GM23338 (cell line): Measurements from ENCODE around the gene DCLK1.
A peak's percentile ranks its signal among the peaks of the same experiment; 100 is the strongest.

ENCODE experiments used
- CREB1 ChIP-seq: fragments of 250-450 bp; sonication (Bioruptor Pico); IDR thresholded peaks from 2 replicates; pipeline ENCODE4 v1.5.0; 2020; ENCODE audit warnings: low read depth, mild to moderate bottlenecking, moderate library complexity
- EZH2 ChIP-seq: fragments of 200-600 bp; sonication (generic); IDR thresholded peaks from one replicate; pipeline ENCODE4 v1.8.0; 2017; ENCODE audit warnings: antibody characterized with exemption, mild to moderate bottlenecking, low read depth; ENCODE audit not compliant: unreplicated experiment
- NANOG ChIP-seq: IDR thresholded peaks from 2 replicates; pipeline ENCODE4 v1.6.1; 2016; ENCODE audit warnings: antibody characterized with exemption, borderline replicate concordance
- POLR2AphosphoS5 ChIP-seq: IDR thresholded peaks from 2 replicates; pipeline ENCODE4 v1.6.1; 2016; ENCODE audit warnings: antibody characterized with exemption, low read depth
- TF ChIP-seq, protein P1 (sequence below), 2 experiments: fragments of 200-600 bp in 1 of 2; sonication (generic) in 1 of 2; conservative IDR thresholded peaks; 2 replicates each; pipeline versions ENCODE4 v1.5.1 to v1.6.1; 2016 to 2017; ENCODE audit warnings: antibody characterized with exemption in 2 of 2, low read depth in 2 of 2, mild to moderate bottlenecking in 2 of 2, moderate library complexity in 1 of 2

GRCh38 chr13:36094478-36094877 is 36.7 kb downstream of the DCLK1 start:
- no peak for TF ChIP-seq POLR2AphosphoS5
- TF ChIP-seq, protein P1, sequence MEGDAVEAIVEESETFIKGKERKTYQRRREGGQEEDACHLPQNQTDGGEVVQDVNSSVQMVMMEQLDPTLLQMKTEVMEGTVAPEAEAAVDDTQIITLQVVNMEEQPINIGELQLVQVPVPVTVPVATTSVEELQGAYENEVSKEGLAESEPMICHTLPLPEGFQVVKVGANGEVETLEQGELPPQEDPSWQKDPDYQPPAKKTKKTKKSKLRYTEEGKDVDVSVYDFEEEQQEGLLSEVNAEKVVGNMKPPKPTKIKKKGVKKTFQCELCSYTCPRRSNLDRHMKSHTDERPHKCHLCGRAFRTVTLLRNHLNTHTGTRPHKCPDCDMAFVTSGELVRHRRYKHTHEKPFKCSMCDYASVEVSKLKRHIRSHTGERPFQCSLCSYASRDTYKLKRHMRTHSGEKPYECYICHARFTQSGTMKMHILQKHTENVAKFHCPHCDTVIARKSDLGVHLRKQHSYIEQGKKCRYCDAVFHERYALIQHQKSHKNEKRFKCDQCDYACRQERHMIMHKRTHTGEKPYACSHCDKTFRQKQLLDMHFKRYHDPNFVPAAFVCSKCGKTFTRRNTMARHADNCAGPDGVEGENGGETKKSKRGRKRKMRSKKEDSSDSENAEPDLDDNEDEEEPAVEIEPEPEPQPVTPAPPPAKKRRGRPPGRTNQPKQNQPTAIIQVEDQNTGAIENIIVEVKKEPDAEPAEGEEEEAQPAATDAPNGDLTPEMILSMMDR (conservative IDR thresholded peaks at IDR 0.05; ENCODE audit: low read depth in 2 of 2): peak; percentile 20 to 55; a peak in 2 of 4 replicates
- TF ChIP-seq CREB1 (CRISPR knock-in tag): no peak
- no peak for TF ChIP-seq EZH2
- no peak for TF ChIP-seq NANOG
